EL (cell line): ENCODE data around the gene GABBR2.
"Not testable (repeated sequence)": the region's sequence is repeated elsewhere in the genome, so short reads cannot be mapped to it uniquely, and the experiment has no call there.

ENCODE experiments used
- DNase-seq: peaks from one replicate; pipeline ENCODE4 v3.0.0-alpha.2; 2016

Gene GABBR2

DNA sequence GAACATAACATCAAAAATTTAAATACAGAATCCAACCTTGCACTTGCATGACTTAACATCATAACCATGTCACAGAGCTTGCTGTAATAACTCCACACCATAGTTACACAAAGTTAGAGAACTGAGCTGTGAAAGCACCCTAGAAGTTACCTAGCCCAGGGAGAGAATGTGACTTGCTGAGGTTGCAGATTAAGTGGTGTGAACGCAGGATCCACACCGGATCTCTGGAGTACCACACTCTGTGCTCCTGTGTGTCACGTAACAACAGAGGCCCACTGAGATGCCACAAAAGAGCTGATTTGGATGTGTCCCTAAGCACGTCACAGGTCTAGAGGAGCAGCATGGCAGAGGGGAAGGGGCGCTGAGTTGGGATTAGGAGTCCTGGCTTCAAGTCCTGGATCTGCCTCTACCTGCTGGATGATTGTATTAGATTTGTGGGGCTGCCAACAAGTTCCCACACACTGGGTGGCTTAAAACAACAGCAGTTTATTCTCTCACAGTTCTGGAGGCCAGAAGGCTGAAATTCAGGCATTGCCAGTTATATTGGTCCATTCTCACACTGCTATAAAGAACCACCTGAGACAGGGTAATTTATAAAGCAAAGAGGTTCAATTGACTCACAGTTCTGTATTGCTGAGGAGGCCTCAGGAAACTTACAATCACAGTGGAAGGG is 240.0 kb downstream of the GABBR2 start:
- DNase-seq, result no peak

DNA sequence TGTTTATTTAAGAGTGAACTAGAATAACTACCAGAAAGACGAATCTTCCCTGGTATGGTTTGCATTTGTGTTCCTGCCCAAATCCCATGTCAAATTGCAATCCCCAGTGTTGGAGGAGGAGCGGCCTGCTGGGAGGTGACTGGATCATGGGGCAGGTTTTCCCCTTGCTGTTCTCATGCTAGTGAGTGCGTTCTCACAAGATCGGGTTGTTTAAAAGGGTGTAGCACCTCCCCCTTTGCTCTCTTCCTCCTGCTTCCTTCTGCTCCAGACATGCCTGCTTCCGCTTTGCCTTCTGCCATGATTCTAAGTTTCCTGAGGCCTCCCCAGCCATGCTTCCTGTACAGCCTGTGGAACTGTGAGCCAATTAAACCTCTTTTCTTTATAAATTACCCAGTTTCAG is 242.9 kb downstream of the GABBR2 start:
- no peak for DNase-seq

DNA sequence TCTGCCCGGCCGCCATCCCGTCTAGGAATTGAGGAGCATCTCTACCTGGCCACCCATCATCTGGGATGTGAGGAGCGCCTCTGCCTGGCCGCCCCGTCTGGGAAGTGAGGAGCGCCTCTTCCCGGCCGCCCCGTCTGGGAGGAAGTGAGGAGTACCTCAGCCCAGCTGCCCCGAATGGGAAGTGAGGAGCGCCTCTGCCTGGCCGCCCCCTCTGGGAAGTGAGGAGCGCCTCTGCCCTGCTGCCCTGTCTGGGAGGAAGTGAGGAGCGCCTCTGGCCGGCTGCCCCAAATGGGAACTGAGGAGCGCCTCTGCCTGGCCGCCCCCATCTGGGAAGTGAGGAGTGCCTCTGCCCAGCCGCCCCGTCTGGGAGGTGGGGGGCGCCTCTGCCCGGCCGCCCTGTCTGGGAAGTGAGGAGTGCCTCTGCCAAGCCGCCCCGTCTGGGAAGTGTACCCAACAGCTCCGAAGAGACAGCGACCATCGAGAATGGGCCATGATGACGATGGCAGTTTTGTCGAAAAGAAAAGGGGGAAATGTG is 244.5 kb downstream of the GABBR2 start:
- DNase-seq, result not testable (repeated sequence)

DNA sequence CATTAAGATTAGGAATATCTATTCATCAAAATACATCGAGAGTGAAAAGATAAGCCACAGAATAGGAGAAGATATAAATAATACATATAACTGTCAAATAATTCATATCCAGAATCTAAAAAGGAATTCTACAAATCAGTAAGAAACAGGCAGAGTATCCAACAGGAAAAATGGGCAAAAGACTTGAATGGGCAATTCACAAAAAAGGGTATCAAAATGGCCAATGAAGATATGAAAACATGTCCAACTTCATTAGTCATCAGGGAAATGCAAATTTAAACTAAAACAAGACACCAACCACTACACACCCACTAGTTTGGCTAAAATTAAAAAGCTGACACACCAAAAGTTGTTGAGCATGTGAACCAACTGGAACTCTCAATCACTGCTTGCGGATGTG is 246.4 kb downstream of the GABBR2 start:
- DNase-seq, result no peak

DNA sequence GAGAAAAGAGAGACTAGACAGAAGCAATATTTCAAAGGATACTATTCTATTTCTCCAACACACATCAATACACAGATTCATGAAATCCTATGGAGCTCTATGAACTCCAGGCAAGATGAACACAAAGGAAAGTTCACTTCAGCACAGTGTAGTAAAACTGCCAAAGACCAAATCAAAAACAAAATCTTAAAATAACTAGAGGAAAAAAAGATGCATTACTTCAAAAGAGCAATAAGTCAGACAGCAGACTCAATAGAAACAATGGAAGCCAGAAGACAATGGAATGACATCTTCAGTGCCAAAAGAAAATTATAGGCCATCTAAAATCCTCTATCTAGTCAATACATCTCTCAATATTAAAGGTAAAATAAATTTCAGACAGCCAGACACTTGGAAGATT is 248.0 kb downstream of the GABBR2 start:
- DNase-seq, result no peak

DNA sequence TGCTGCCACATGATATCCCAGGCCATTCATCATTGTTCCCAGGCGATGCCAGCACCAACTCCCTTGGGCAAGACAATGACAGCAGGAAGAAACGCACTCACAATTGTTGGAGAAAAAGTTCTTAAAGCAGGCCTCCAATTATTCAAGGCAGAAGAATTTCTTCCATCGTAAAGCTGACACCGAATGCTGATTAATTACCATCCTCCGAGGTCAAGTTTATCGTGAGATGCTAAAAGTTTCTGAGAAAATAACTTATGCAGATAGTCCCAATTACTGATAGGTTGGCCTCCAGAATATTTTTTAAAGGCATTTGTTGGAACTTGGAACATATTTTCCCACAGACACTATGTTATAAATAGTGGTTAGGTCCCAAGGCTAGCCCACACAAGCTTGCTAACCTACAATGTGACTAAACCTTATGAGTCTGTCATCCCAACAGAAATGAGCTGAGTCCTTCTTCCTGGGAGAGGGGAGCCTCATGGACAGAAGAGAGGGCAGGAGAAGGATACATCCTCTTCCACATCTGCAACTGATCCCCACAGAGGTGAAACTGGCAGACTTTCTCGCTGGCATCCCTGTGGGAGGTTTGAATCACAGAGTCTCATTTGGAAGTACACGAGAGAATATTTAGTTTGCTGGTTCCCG is 250.9 kb downstream of the GABBR2 start:
- DNase-seq, result peak; percentile 55

DNA sequence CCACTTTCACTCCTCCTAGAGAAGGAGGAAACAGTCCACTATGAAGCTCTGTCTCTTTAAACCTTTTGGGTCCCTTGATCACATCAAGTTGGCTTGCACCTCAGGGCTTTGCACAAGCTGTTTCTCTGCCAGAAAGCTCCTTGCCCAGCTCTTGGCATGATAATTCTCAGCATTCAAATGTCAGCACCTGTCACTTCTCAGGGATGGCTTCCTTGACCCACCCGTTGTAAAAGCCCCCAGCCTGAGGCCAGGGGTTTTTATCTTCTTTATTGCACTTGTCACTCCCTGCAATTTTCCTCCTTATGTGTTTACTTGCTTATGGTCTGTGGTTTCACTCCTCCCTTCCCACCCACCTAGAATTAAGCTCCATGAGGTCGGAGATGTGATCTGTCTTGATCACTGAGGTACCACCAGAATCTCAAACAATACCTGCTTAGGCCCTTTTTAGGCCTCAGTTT is 252.6 kb downstream of the GABBR2 start:
- no peak for DNase-seq

DNA sequence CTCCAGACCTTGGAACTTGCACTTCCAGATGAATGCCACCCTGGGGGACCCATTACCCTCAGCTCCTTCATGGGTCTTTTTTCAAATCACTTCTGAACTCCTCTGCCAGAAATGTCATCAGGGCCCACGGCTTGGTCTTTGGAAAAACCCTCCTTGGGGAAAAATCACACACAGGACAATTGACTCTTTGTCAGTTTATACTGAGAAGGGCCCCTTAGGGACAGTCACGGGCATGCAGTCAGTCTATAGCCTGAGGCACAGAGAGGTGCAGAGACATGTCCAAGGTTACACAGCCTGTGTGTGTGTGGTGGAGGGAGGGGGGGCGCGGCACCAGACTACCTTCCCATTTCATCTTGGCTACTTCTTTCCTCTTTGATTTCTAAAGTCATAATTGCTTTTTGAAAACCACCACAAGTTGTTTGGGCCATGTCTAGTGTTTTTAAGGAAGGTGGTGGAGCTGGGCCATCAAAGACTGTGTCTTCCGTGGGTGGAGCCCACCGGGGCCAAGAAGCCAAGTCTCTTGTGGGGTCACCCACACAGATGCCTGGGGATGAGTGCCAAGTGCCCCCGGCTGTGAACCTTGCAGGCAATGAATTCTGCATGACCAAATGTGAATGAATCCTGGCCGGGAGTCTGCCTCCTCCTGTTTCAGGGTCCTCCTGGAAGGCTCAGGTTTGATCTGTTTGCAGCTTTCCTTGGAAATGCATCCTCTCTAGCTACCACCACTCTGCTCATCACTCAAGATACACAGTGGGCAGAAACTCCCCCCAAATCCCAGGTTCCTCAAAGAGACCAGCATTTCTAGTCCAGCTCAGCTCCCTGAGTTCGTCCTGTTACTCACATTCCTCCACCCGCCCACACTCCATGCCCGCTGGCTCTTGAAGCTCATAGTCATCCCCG is 253.2 kb downstream of the GABBR2 start:
- peak; percentile 81 for DNase-seq

DNA sequence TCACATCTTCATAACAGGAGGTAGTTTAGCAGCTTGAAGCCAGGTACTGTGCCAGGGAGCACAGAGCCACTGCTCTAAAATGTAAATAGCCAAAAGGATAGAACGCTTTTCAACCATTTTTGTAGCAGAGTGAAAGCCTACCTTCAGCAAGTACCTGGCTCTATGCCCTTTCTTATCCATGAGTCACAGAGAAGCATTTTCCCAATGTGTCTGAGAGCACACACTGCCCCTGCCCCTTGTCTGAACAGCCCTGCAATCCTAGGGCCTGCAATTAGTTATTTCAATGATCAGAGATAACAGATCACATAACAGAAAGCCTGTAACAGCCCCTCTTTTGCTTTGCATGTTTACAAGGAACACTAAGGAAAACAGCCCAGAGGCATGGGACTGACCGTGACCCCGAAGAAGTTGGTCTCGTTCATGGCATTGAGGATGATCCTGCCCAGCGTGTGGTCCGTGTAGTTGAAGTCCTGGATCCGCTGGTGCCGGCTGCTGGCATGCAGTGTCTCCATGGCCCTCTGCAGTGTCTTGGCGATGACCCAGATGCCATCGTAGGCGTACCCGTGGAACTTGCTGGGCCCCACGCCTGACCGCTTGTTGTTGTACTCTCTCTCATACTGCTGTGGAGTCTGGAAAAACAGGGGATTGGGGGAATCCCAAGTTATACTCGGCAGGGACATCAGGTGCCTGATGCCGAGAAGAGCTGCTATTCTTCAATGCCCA is 255.0 kb downstream of the GABBR2 start:
- DNase-seq, result peak; percentile 16

DNA sequence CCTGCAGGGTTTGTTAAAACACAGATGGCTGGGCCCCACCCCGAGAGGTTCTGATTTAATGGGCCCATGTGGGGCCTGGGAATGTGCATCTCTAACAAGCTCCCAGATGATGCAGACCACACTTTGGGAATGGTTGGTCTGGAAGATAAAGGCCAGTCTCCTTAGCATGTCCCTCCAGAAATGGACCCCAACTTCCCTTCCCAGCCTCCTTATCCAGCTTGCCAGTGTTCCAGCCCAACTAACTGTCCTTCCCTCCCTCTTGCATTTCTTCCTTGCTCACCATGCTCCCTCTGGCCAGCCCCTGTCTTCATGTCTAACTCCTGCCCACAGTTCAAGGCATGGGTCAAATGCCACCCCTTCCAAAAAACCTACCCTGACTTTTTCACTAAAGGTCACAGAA is 257.2 kb downstream of the GABBR2 start:
- no peak for DNase-seq

DNA sequence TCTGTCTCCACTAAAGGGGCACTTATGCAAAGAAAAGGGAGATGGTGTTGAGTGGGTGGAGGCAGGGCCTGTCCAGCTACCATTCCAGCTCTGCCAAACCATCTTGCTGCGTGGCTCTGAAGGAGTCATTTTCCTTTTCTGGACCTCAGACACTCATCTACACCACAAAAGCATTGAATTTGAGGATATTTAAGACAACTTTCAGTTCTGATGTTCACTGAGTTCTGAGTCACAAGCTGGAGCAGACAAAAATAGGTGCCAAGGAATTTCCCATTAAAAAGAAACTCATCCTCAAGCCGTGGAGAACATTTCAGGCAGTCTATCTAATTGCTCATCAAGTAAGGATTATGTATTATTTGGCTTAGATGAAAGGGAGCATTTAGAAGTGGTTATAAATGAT is 258.2 kb downstream of the GABBR2 start:
- peak; percentile 67 for DNase-seq

DNA sequence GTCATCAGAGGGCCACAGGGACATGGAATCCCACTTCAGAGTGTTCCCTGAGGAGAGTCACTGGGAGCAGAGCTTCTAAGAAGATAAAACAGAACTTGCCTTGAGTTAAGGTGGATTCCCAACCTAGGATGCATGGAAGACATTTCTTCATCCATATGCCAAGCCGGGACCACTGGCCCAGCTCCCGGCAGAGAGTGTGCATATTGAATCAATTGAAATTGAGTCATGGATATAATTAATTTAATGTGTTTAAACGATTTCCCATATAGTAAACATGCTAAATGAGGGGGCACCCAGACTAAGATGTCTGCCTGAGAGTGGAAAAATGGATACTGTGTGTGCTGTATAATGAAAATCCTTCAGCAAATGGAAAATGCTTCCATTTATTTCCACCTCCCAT is 258.9 kb downstream of the GABBR2 start:
- DNase-seq, result no peak

DNA sequence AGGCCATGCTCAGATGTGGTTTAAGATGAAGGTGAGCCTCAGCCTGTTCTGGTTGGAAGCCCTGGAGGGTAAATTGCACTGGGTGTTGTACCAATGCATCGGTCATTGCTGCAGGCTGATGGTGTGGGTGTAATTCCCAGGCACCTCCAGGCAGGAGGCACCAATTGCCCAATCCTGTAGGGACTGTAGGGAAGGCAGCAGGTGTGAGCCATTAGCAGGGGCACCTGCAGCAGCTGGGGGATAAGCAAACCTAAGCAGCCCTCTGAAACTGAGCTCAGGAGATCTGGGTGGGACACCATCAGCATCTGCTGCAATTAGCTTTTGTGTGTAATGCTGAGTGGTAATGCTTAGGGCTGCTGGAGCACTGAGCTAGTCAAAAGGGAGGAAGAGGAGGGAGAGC is 263.2 kb downstream of the GABBR2 start:
- DNase-seq, result no peak

DNA sequence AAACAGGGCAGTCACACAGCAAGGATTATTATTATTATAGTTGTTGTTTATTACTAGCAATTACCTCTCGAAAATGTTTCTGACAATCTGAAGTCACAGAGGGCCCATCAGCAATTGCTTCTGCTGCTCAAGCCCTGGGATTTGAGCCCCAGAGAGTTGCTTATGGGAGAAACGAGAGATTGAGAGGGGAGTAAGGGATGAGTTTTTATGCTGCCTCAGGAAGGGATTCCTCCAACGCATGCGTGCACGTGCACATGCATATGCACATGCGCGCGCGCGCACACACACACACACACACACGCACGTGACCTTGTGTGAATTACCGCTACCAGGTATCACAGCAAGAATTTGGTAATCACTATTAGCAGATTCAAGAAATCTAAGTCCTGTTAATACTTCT is 264.1 kb downstream of the GABBR2 start:
- no peak for DNase-seq

DNA sequence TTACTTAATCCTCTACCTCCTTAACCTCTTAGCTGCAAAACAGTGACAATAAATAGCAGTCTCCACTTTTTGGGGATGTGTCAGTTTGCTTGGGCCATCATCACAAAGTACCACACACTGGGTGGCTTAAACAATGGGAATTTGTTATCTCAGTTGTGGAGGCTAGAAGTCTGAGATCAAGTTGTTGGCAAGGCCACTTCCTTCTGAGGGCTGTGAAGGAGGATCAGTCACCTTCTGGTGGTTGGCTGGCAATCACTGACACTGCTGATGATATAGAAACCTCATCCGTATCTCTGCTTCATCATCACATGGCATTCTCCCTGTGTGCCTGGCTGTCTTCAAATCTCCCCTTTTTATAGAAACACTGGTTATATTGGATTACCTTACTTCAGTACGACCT is 266.2 kb downstream of the GABBR2 start:
- no peak for DNase-seq

DNA sequence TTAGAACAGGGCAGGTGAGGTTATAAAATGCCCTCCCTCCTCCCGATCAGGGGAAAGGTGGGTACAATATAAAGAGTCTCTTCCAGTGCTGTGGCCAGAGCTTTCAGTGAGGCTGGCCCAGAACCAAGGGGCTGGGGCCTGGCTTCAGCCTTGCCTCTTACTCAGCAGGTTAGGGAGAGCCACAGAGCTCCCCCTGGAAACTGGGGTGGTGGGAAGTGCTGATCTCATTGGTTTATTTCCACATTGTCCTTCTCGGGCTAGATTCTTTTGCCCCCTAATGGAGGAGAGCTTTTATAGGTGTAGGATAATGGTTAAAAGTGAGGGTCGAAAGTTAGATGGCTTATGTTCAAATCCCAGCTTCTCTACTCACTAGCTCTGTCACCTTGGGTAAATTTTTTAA is 266.6 kb downstream of the GABBR2 start:
- DNase-seq, result no peak

DNA sequence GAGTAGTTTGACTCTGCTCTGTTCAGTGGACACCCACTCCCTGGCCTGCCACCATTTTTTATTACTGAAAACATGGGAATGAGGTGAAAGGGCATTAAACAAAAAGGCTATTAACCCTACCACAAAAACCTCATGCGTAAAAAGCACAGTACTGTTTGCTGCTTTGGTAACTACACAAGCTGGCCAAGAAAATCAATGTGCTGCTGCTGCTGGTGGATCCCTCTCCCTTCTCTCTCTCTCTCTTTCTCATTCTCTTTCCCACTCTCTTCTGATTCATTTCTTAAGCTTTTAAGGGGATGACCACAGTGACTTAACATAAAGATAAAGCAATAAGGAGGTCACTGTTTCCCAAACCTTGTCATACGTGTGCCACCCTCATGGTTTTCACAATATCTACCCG is 270.1 kb downstream of the GABBR2 start:
- DNase-seq, result no peak

DNA sequence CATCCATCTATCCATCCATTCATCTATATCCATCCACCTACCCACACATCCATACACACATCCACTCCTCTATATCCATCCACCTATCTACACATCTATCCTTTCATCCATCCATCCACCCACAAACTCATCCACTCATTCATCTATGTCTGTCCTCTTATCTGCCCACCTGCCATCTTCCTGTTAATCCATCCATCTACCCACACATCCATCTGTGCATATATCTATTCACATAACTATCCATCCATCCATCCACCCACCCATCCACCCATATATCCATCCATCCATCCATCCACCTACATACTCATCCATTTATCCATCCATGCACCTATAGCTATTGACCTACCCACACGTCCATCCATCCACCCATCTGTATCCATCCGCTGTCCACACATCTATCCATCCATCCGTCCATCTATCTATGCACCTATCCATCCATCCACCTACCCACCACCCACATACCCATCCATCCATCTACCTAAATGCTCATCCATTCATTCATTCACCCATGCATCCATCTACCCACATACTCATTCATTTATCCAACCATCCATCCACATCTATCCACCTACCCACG is 271.2 kb downstream of the GABBR2 start:
- no peak for DNase-seq

DNA sequence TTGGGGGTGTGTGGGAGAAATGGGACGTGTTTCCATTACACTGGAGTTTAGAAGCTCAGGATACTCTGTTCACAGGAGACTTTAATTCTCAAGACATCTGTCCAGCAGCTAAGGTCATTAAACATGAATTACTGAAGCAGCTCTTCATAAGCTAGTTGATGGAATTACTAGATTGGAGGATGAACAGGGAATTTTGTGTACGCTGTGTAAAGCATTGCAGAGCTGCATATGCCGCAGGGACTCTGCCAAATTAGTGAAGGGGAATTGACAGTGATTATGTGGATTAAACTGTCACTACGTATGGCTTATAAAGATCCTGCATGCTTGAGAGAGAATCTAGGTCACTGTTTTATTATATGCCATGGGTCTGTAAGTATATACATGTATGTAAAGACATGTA is 275.8 kb downstream of the GABBR2 start:
- DNase-seq, result no peak

DNA sequence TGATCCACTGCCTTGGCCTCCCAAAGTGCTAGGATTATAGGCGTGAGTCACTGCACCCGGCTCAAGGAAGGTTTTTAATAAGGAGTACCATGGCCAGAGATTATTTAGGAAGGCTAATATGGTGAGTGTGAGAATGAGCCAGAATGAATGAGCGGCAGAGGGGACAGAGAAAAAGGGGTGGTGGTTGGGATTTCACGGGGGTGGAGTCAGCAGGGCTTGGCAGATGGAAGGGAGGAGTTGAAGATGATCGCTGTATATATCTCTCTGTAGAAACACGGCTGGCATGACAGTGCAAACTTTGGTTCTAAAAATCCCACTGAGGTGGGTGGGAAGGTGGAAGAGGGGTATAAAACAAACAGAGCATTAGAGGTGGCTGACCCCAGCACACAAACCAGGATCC is 276.6 kb downstream of the GABBR2 start:
- no peak for DNase-seq

DNA sequence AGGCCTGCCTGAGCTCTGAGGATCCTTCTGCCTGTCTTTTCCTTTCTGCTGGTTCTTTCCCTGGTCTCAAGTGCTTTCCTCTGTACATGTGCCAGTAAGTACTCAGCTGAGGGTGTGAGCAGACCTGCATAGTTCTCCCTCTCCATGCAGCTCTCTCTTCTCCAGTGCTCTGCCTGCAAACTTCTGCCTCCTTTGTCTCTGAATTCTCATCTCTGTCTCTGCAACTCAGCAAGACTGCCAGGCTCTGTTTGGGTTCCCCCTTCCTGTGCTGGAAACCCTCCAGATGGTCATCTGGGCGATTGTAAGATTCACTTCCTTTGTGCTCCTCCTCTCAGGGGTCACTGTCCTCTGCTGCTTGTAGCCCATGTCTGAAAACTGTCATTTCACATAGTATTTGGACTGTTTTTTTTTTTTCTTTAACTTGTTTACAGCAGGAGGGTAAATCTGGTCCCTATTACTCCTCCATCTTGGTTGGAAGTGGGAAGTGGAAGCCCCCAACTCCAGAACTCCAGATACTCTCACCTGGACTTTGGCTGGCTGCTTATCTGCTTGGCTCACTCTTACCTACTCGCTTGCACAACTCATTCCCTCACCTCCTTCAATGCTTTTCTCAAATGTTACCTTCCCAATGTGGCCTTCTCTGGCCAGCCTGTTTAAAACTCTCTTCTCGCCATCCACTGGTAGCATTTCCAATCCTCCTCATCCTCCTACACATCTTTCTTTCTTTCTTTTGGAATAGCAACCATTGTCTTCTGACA is 278.0 kb downstream of the GABBR2 start:
- DNase-seq, result peak; percentile 41

DNA sequence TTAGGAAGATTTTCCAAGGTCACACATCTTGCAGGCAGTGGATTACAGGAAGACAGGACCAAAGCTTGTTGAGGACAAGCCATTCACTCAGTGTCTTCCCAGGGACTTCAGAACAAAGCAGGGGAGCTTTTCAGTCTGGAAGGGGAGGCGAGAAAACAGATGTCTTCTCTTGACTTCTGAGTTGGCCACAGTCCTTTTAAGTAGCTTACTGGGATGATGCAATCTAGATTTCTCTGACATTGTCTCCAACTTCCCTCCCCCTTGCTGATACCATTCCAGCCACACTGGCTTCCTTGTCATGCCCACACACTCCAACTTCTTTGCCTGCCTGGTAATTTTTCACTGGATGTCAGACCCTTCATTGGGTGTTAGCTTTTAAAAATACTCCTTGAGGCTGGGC is 279.1 kb downstream of the GABBR2 start:
- peak; percentile 58 for DNase-seq
